ENCODE data around the gene LRRIQ4.

- no peak for TF ChIP-seq POLR2AphosphoS5 (IDR thresholded peaks at IDR 0.05; ENCODE audit: low read depth, low read length)
- TF ChIP-seq TAF1 (IDR thresholded peaks at IDR 0.05; ENCODE audit: borderline replicate concordance, low read depth, low read length): no peak
Observed at GRCh38 chr3:169838511-169839030, 25.9 kb downstream of the LRRIQ4 start.
